Measurements from ENCODE around the gene TMEM9. TPM values are rescaled to one million over a fixed set of nuclear protein-coding genes. Genes with fewer than 3 reads are reported as not detected.

TMEM9 gene
- total and polyA plus RNA-seq, 2 of the 8 experiments (the other 6 are each of a cell fraction or from before 2014, with no cell fraction given): 79.9 to 181 TPM

DNA sequence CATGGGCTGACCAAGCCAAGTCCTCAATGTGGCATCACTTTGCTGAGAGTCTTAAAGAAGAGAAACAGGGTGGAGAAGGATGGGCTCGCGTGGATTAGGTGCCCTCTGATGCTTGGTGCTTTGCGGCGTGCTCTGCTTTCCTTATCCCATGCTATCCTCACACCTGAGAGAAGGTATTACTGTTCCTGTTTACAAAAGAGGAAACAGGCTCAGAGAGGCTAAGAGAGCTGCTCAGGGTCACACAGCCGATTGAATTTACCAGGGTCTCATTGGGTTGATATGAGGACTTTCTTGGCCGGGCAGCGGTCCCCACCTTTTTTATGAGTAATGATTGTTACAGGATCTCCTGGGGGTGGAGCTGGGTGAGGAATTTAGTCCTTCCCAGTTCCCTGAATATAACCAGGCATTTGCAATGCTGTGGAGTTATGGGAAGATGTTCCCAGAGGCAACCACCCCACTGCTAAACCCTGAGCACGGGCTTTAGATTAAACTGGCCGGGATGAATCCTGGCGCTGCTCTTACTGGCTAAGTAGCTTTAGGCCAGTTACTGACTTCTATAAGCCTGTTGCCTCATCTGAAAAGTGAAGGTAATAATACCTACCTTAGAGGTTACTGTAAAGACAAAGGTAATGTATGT is 31.8 kb downstream of the TMEM9 start (continued):
- TF ChIP-seq, protein P1, sequence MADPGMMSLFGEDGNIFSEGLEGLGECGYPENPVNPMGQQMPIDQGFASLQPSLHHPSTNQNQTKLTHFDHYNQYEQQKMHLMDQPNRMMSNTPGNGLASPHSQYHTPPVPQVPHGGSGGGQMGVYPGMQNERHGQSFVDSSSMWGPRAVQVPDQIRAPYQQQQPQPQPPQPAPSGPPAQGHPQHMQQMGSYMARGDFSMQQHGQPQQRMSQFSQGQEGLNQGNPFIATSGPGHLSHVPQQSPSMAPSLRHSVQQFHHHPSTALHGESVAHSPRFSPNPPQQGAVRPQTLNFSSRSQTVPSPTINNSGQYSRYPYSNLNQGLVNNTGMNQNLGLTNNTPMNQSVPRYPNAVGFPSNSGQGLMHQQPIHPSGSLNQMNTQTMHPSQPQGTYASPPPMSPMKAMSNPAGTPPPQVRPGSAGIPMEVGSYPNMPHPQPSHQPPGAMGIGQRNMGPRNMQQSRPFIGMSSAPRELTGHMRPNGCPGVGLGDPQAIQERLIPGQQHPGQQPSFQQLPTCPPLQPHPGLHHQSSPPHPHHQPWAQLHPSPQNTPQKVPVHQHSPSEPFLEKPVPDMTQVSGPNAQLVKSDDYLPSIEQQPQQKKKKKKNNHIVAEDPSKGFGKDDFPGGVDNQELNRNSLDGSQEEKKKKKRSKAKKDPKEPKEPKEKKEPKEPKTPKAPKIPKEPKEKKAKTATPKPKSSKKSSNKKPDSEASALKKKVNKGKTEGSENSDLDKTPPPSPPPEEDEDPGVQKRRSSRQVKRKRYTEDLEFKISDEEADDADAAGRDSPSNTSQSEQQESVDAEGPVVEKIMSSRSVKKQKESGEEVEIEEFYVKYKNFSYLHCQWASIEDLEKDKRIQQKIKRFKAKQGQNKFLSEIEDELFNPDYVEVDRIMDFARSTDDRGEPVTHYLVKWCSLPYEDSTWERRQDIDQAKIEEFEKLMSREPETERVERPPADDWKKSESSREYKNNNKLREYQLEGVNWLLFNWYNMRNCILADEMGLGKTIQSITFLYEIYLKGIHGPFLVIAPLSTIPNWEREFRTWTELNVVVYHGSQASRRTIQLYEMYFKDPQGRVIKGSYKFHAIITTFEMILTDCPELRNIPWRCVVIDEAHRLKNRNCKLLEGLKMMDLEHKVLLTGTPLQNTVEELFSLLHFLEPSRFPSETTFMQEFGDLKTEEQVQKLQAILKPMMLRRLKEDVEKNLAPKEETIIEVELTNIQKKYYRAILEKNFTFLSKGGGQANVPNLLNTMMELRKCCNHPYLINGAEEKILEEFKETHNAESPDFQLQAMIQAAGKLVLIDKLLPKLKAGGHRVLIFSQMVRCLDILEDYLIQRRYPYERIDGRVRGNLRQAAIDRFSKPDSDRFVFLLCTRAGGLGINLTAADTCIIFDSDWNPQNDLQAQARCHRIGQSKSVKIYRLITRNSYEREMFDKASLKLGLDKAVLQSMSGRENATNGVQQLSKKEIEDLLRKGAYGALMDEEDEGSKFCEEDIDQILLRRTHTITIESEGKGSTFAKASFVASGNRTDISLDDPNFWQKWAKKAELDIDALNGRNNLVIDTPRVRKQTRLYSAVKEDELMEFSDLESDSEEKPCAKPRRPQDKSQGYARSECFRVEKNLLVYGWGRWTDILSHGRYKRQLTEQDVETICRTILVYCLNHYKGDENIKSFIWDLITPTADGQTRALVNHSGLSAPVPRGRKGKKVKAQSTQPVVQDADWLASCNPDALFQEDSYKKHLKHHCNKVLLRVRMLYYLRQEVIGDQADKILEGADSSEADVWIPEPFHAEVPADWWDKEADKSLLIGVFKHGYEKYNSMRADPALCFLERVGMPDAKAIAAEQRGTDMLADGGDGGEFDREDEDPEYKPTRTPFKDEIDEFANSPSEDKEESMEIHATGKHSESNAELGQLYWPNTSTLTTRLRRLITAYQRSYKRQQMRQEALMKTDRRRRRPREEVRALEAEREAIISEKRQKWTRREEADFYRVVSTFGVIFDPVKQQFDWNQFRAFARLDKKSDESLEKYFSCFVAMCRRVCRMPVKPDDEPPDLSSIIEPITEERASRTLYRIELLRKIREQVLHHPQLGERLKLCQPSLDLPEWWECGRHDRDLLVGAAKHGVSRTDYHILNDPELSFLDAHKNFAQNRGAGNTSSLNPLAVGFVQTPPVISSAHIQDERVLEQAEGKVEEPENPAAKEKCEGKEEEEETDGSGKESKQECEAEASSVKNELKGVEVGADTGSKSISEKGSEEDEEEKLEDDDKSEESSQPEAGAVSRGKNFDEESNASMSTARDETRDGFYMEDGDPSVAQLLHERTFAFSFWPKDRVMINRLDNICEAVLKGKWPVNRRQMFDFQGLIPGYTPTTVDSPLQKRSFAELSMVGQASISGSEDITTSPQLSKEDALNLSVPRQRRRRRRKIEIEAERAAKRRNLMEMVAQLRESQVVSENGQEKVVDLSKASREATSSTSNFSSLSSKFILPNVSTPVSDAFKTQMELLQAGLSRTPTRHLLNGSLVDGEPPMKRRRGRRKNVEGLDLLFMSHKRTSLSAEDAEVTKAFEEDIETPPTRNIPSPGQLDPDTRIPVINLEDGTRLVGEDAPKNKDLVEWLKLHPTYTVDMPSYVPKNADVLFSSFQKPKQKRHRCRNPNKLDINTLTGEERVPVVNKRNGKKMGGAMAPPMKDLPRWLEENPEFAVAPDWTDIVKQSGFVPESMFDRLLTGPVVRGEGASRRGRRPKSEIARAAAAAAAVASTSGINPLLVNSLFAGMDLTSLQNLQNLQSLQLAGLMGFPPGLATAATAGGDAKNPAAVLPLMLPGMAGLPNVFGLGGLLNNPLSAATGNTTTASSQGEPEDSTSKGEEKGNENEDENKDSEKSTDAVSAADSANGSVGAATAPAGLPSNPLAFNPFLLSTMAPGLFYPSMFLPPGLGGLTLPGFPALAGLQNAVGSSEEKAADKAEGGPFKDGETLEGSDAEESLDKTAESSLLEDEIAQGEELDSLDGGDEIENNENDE (IDR thresholded peaks at IDR 0.05; ENCODE audit: insufficient replicate concordance, low read length): no peak
